Naive B cell (primary cell): ENCODE data around the gene SMIM35. TPM values are rescaled to one million over a fixed set of nuclear protein-coding genes. Genes with fewer than 3 reads are reported as not detected.
A peak's percentile ranks its signal among the peaks of the same experiment; 100 is the strongest.

Experiments used
- ATAC-seq, 2 donors: fragments of 150-1000 bp; cut with Tn5 transposase; 2 replicates each; pipeline ENCODE4 v1.10.0; 2021; ENCODE audit warnings: low read depth in 2 of 2, mild to moderate bottlenecking in 2 of 2, moderate library complexity in 2 of 2
- DNase-seq: peaks from one replicate; pipeline ENCODE4 v3.0.0; 2022
- H3K27ac Mint-ChIP-seq, 6 donors: one replicate each; pipeline ENCODE4 v1.8.0; 2020 to 2022; ENCODE audit warnings: mild to moderate bottlenecking in 6 of 6, mixed read lengths in 6 of 6, moderate library complexity in 5 of 6, inconsistent platforms in 2 of 6
- H3K27me3 Mint-ChIP-seq, 3 donors: one replicate each; pipeline ENCODE4 v1.8.0; 2021 to 2022; ENCODE audit warnings: mixed read lengths in 3 of 3, mild to moderate bottlenecking in 1 of 3
- H3K36me3 Mint-ChIP-seq, 2 donors: one replicate each; pipeline ENCODE4 v1.8.0; 2020 to 2022; ENCODE audit warnings: mixed read lengths in 2 of 2, inconsistent platforms in 1 of 2, mild to moderate bottlenecking in 1 of 2
- H3K4me1 Mint-ChIP-seq, 3 donors: one replicate each; pipeline ENCODE4 v1.8.0; 2020 to 2022; ENCODE audit warnings: mixed read lengths in 3 of 3, inconsistent platforms in 1 of 3, mild to moderate bottlenecking in 1 of 3, moderate library complexity in 1 of 3
- H3K4me3 Mint-ChIP-seq, 8 donors: one replicate each; pipeline ENCODE4 v1.8.0; 2020 to 2022; ENCODE audit warnings: mild to moderate bottlenecking in 8 of 8, mixed read lengths in 8 of 8, moderate library complexity in 8 of 8, inconsistent platforms in 2 of 8
- H3K9me3 Mint-ChIP-seq, 7 donors: one replicate each; pipeline ENCODE4 v1.8.0; 2020 to 2022; ENCODE audit warnings: mixed read lengths in 7 of 7, mild to moderate bottlenecking in 5 of 7, inconsistent platforms in 2 of 7, moderate library complexity in 1 of 7
- polyA plus RNA-seq, 6 donors: library from polyadenylated mRNA; unstranded; fragments of 300-500 nt; fragmentation: Illumina TruSeq; gene quantifications; one replicate each; pipeline ENCODE4 v1.2.3, GENCODE V29; 2021; ENCODE audit warnings: low read depth in 6 of 6

Gene SMIM35
- polyA plus RNA-seq, 6 donors from 2014 or later, result 0.77 to 3.4 (median 1.1) TPM

DNA sequence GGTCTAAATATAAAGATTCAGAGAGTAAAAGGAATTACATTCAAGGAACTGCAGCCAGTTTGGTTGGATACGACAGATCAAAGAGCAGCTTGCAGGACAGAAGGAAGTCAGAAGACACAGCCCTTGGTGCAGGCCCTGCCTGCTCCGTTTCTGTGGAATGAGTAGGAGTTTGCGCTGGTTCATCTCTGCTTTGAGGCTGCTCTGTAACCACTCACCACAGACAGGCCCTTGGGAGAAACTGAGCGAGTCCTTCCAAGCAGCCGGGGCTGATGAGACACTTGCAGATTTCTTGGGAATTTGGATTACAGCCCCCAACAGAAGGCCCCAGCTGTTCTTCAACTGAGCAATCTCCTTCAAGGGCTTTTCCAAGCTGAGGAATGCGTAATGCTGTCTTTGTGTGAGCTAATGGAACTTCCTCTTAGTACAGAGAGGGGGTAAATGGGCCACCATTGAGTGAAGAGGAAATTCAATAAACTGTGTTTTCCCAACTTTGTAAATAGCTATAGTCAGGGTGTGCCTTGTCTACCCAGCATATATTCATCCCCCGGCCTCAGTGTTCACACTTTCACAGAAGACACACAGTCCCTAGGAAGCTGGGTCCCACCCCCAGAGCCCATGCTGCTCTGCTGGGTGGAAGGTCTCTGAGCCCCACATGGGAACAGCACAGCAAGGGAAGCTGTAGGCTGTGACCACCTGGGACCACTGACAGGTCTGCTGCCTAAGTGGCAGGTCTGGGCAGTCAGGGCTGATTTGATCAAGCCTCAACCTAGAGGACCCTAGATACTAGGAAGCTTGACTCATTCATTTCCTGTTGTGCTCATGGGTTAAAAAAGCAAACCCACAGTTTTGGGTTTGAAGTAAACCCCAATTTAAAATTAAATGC lies 84.0 kb downstream of the SMIM35 start:
- Mint-ChIP-seq H3K27ac (peak overlapping the region; percentile 55 to 100 (median 92)), H3K9me3 (peaks cover 0 to 6% (median 3%) of the 10 kb centered on the region in 7 donors), H3K27me3 (no peaks in the 10 kb centered on the region), H3K4me3 (peak overlapping the region in 7 of 8 donors; percentile 12 to 82 (median 60)), H3K4me1 (peaks cover 71 to 81% (median 75%) of the 10 kb centered on the region in 3 donors), H3K36me3 (peaks cover 4 to 15% of the 10 kb centered on the region in 2 donors)
- peak in 1 of 2 donors; percentile 23 for ATAC-seq
- DNase-seq, result no peak

DNA sequence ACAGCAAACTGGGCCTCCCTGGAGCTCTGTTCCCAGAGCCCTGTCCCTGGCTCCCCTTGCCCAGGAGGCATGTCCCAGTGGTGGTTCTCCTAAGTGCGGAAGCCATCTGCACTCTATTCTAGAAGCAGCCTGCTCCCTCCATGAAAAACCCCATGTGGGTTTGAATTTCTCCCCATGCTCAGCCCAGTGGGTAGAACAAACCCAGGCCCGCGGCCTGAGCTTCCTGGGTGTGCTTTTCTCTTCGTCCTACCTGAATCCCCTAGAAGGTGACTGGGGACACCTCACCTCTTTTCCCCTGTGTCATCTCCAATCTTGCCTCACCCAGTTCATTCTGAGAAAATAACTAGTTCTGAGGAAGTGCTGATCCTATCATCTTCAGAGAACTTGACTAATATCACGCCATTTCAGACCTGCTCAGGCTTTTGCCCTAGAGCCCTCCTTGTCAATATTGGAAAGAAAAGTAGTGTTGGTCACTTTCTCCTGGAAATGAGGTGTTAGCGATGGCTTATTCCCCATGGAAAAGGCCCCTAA lies 84.7 kb downstream of the SMIM35 start:
- peak overlapping the region in 5 of 6 donors; percentile 44 to 100 (median 95) for H3K27ac Mint-ChIP-seq
- H3K4me3 Mint-ChIP-seq, result peak overlapping the region in 5 of 8 donors; percentile 24 to 82 (median 61)
- peaks cover 0 to 9% (median 3%) of the 10 kb centered on the region in 7 donors for H3K9me3 Mint-ChIP-seq
- DNase-seq, result no peak
- H3K27me3 Mint-ChIP-seq, result no peaks in the 10 kb centered on the region
- peaks cover 11 to 22% of the 10 kb centered on the region in 2 donors for H3K36me3 Mint-ChIP-seq
- peaks cover 68 to 81% (median 71%) of the 10 kb centered on the region in 3 donors for H3K4me1 Mint-ChIP-seq
- ATAC-seq, result no peak

GRCh38 chr11:118001494-118001971 lies 85.2 kb downstream of the SMIM35 start:
- Mint-ChIP-seq H3K4me3 (peak overlapping the region in 2 of 8 donors; percentile 17 to 60), H3K27ac (peak overlapping the region; percentile 9 to 100 (median 80)), H3K27me3 (no peaks in the 10 kb centered on the region), H3K4me1 (peaks cover 63 to 76% (median 67%) of the 10 kb centered on the region in 3 donors), H3K36me3 (peaks cover 14 to 26% of the 10 kb centered on the region in 2 donors), H3K9me3 (peaks cover 0 to 9% (median 3%) of the 10 kb centered on the region in 7 donors)
- DNase-seq, result no peak
- ATAC-seq, result no peak

DNA sequence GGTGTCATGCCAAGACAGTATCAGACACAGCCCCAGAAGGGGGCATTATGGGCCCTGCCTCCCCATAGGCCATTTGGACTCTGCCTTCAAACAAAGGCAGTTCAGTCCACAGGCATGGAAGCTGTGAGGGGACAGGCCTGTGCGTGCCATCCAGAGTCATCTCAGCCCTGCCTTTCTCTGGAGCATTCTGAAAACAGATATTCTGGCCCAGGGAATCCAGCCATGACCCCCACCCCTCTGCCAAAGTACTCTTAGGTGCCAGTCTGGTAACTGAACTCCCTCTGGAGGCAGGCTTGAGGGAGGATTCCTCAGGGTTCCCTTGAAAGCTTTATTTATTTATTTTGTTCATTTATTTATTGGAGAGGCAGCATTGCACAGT lies 85.9 kb downstream of the SMIM35 start:
- H3K4me3 Mint-ChIP-seq, result no peak overlapping the region

DNA sequence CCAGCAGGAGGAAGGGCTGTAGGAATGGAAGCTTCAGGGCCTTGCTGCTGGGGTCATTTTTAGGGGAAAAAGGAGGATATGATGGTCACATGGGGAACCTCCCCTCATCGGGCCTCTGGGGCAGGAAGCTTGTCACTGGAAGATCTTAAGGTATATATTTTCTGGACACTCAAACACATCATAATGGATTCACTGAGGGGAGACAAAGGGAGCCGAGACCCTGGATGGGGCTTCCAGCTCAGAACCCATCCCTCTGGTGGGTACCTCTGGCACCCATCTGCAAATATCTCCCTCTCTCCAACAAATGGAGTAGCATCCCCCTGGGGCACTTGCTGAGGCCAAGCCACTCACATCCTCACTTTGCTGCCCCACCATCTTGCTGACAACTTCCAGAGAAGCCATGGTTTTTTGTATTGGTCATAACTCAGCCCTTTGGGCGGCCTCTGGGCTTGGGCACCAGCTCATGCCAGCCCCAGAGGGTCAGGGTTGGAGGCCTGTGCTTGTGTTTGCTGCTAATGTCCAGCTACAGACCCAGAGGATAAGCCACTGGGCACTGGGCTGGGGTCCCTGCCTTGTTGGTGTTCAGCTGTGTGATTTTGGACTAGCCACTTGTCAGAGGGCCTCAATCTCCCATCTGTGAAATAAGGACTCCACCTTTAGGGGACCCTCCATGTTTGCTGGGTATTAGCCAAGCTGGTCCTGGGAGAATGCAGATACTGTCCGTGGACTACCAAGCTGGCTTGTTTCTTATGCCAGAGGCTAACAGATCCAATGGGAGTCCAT lies 86.5 kb downstream of the SMIM35 start:
- Mint-ChIP-seq H3K4me3 (peak overlapping the region in 2 of 8 donors; percentile 3 to 44), H3K4me1 (peaks cover 52 to 63% (median 58%) of the 10 kb centered on the region in 3 donors), H3K36me3 (peaks cover 21 to 36% of the 10 kb centered on the region in 2 donors), H3K27me3 (no peaks in the 10 kb centered on the region), H3K9me3 (peaks cover 0 to 9% (median 3%) of the 10 kb centered on the region in 7 donors), H3K27ac (peak overlapping the region in 5 of 6 donors; percentile 66 to 89 (median 79))
- DNase-seq, result no peak
- no peak for ATAC-seq

More for the DNA sequence above, 85.9 kb downstream of the SMIM35 start:
- Mint-ChIP-seq H3K9me3 (peaks cover 0 to 9% (median 3%) of the 10 kb centered on the region in 7 donors), H3K27me3 (no peaks in the 10 kb centered on the region), H3K36me3 (peaks cover 17 to 31% of the 10 kb centered on the region in 2 donors), H3K4me1 (peaks cover 57 to 69% (median 63%) of the 10 kb centered on the region in 3 donors), H3K27ac (peak overlapping the region in 3 of 6 donors; percentile 67 to 100 (median 74))
- ATAC-seq, result no peak
- no peak for DNase-seq

- Mint-ChIP-seq H3K36me3 (peaks cover 29 to 36% of the 10 kb centered on the region in 2 donors), H3K27ac (peak overlapping the region; percentile 39 to 89 (median 72)), H3K27me3 (no peaks in the 10 kb centered on the region), H3K4me3 (peak overlapping the region in 1 of 8 donors; percentile 44), H3K9me3 (peaks cover 0 to 9% (median 3%) of the 10 kb centered on the region in 7 donors), H3K4me1 (peaks cover 44 to 55% (median 50%) of the 10 kb centered on the region in 3 donors)
- DNase-seq (no peak), ATAC-seq (no peak)
These were observed 87.3 kb downstream of the SMIM35 start for GRCh38 chr11:117999354-117999993.

- Mint-ChIP-seq H3K4me1 (peaks cover 37 to 51% (median 43%) of the 10 kb centered on the region in 3 donors), H3K27ac (peak overlapping the region; percentile 37 to 80 (median 68)), H3K27me3 (no peaks in the 10 kb centered on the region), H3K36me3 (peaks cover 30 to 31% of the 10 kb centered on the region in 2 donors), H3K9me3 (peaks cover 0 to 5% (median 2%) of the 10 kb centered on the region in 7 donors), H3K4me3 (peak overlapping the region in 1 of 8 donors; percentile 76)
- no peak for ATAC-seq
- DNase-seq, result no peak
These were observed 88.0 kb downstream of the SMIM35 start for GRCh38 chr11:117998664-117999353.

DNA sequence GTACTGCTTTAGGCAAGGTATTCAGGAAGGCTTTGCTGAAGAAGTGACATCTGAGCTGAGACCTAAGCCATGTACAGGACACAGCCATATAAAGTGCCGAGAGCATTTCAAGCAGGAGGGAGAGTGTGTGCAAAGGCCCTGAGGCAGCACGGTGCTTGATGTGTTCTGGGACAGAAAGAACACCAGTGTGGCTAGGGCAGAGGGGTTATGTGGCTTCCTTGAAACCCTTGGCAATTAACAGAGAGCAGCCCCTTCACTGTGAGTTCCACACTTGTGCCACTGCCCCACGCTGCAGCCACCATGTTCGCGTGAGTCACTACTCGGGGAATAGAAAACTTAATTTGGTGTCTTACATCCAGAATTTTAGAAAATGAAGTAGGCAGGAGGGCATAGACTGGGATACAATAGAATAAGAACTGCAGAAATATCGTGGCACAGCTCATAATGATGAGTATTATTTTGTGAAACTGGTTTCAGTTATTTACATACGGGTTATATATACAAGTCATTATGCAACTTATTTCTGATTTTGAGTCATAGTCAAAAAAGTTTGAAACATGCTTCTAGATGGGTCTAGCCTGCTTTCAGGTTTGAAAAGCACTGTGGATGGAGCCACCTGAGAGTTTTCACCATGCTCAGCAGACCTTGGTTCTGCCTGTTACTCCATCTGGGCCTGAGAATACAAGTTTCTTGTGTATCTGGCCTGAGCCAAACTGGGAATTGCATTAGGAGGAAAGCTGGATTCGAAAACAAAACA lies 88.8 kb downstream of the SMIM35 start:
- Mint-ChIP-seq H3K4me3 (no peak overlapping the region), H3K9me3 (peaks cover 0 to 5% (median 0%) of the 10 kb centered on the region in 7 donors), H3K27me3 (no peaks in the 10 kb centered on the region), H3K4me1 (peaks cover 29 to 43% (median 37%) of the 10 kb centered on the region in 3 donors), H3K27ac (peak overlapping the region in 4 of 6 donors; percentile 33 to 80 (median 68)), H3K36me3 (peaks cover 24 to 36% of the 10 kb centered on the region in 2 donors)
- ATAC-seq (no peak), DNase-seq (no peak)

GRCh38 chr11:117997406-117997805 lies 89.4 kb downstream of the SMIM35 start:
- H3K27ac Mint-ChIP-seq, result peak overlapping the region in 2 of 6 donors; percentile 1 to 80
- no peak for DNase-seq
- peaks cover 0 to 5% (median 0%) of the 10 kb centered on the region in 7 donors for H3K9me3 Mint-ChIP-seq
- H3K4me3 Mint-ChIP-seq, result no peak overlapping the region
- H3K27me3 Mint-ChIP-seq, result no peaks in the 10 kb centered on the region
- H3K4me1 Mint-ChIP-seq, result peaks cover 28 to 40% (median 31%) of the 10 kb centered on the region in 3 donors
- peaks cover 24 to 36% of the 10 kb centered on the region in 2 donors for H3K36me3 Mint-ChIP-seq
- ATAC-seq, result no peak

DNA sequence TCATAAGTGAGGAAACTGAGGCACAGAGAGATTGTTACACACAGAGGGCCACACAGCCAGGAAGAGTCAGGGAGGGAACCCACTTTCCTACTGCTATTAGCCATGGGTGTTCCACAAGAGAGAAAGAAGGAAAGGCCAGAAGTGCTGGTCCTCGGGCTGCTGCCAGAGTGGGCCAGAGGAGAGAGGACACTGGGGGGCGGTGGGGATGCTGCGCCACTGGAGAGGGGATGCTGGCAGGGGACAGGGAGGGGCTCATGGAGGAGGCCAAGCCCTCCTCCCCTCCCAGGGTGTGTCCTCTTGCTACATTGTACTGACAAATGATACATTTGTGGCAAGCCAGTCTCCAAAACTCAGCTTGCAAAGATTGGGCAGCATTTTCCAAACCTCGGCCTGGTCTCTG lies 90.7 kb downstream of the SMIM35 start:
- DNase-seq (no peak), ATAC-seq (no peak)
- H3K9me3 Mint-ChIP-seq, result peaks cover 0 to 5% (median 0%) of the 10 kb centered on the region in 7 donors
- H3K4me3 Mint-ChIP-seq, result no peak overlapping the region
- H3K36me3 Mint-ChIP-seq, result peaks cover 32 to 47% of the 10 kb centered on the region in 2 donors
- peaks cover 22 to 40% (median 33%) of the 10 kb centered on the region in 3 donors for H3K4me1 Mint-ChIP-seq
- peak overlapping the region in 2 of 6 donors; percentile 42 to 77 for H3K27ac Mint-ChIP-seq
- no peaks in the 10 kb centered on the region for H3K27me3 Mint-ChIP-seq

- no peaks in the 10 kb centered on the region for H3K27me3 Mint-ChIP-seq
- H3K27ac Mint-ChIP-seq, result peak overlapping the region in 1 of 6 donors; percentile 78
- no peak overlapping the region for H3K4me3 Mint-ChIP-seq
- ATAC-seq, result no peak
- no peak for DNase-seq
- H3K36me3 Mint-ChIP-seq, result peaks cover 32 to 47% of the 10 kb centered on the region in 2 donors
- H3K4me1 Mint-ChIP-seq, result peaks cover 22 to 45% (median 35%) of the 10 kb centered on the region in 3 donors
- peaks cover 0 to 5% (median 0%) of the 10 kb centered on the region in 7 donors for H3K9me3 Mint-ChIP-seq
These were observed 91.3 kb downstream of the SMIM35 start for GRCh38 chr11:117995472-117995871.
